ENCODE results near the gene GPLD1. TPM values are rescaled to one million over a fixed set of nuclear protein-coding genes. Genes with fewer than 3 reads are reported as not detected.

Gene GPLD1
- total RNA-seq, 2 donors from 2014 or later: 3.1 to 13.0 TPM

DNA sequence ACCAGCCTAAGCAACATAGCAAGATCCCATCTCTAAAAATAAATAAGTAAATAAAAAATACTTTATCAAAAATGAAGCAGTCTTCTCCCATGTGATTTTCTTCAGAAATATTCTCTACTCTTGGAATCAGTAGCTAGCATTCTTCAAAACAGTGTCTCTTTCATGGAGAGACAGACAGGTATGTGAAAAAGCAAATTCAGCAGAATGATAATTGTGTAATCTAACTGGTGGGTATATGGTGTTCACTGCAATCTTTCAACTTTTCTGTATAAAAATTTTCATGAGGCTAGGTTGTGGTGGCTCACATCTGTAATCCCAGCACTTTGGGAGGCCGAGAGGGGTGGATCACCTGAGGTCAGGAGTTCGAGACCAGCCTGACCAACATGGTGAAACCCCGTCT is 78.8 kb downstream of the GPLD1 start:
- Histone ChIP-seq H3K4me3 (no peak overlapping the region), H3K4me1 (replicated peaks) (no peaks in the 10 kb centered on the region), H3K9me3 (no peaks in the 10 kb centered on the region), H3K36me3 (no peaks in the 10 kb centered on the region), H3K27ac (no peak overlapping the region), H3K27me3 (replicated peaks; ENCODE audit: insufficient read depth) (no peaks in the 10 kb centered on the region)
- no peak for DNase-seq (ENCODE audit: low spot score)
- intact Hi-C loops (cut with DNase I): no loop called here
- TF ChIP-seq POLR2A (IDR thresholded peaks at IDR 0.05): no peak
- WGBS: 97% methylated on average over 3 of the region's 3 CpGs

DNA sequence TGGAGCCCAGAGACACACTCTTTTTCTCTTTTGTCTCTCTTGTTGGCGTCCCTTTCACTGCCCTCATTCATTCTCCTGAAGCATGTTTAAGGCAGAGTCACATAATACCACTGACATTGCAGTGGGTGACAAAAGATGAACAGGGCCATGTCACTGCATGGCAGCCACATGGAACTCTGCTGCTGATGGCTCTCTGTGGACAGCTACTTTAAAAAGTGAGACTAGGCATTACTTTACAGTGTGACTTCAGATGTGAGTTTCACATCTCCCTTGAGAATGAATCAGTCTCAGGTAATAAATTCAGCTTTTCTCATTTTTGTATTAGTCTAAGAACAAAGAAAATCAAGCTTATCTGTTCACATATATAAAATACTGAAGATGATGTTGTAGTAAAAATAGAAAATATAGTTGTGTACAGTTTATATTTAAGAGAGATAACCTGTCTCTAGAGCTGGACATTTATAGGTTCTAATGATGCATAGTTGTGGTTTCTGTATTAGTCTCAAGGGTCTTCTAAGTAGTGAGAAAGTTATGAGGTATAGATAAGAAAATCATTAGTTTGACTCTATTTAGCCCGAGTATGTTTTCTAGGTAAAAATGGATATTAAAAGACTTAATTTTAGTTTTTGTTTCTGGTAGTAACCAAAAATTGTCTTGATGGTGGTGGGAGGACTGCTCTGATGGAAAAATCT is 80.5 kb downstream of the GPLD1 start:
- DNase-seq (ENCODE audit: low spot score): no peak
- Histone ChIP-seq H3K4me3 (no peak overlapping the region), H3K27me3 (replicated peaks; ENCODE audit: insufficient read depth) (no peaks in the 10 kb centered on the region), H3K9me3 (no peaks in the 10 kb centered on the region), H3K36me3 (no peaks in the 10 kb centered on the region), H3K4me1 (replicated peaks) (no peaks in the 10 kb centered on the region), H3K27ac (no peak overlapping the region)
- intact Hi-C loops (cut with DNase I): no loop called here
- TF ChIP-seq POLR2AphosphoS5 (IDR thresholded peaks at IDR 0.05) (no peak), POLR2A (IDR thresholded peaks at IDR 0.05) (no peak)
- TF ChIP-seq, protein P1, sequence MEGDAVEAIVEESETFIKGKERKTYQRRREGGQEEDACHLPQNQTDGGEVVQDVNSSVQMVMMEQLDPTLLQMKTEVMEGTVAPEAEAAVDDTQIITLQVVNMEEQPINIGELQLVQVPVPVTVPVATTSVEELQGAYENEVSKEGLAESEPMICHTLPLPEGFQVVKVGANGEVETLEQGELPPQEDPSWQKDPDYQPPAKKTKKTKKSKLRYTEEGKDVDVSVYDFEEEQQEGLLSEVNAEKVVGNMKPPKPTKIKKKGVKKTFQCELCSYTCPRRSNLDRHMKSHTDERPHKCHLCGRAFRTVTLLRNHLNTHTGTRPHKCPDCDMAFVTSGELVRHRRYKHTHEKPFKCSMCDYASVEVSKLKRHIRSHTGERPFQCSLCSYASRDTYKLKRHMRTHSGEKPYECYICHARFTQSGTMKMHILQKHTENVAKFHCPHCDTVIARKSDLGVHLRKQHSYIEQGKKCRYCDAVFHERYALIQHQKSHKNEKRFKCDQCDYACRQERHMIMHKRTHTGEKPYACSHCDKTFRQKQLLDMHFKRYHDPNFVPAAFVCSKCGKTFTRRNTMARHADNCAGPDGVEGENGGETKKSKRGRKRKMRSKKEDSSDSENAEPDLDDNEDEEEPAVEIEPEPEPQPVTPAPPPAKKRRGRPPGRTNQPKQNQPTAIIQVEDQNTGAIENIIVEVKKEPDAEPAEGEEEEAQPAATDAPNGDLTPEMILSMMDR (IDR thresholded peaks at IDR 0.05): no peak
- WGBS: 78% methylated on average over 2 of the region's 2 CpGs

DNA sequence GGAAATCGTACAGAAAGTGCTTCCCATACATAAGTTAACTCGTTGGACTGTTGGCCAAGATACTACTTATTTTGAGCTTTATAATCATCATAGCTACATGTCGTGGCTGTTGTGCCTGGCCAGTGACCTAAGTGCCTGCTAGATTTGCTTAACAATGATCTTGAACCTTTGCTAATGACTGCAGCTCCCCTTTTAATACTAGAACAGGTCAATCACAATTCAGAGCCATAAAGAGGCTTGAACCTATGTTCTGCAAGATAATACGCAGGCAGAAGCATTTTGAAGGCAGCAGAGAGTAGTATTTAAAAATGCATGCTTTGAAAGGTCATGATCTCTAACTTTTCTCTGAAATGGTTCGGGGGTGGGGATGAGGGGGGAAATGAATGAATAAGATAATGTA is 84.1 kb downstream of the GPLD1 start:
- Histone ChIP-seq H3K4me1 (replicated peaks) (no peaks in the 10 kb centered on the region), H3K27ac (no peak overlapping the region), H3K27me3 (replicated peaks; ENCODE audit: insufficient read depth) (no peaks in the 10 kb centered on the region), H3K9me3 (no peaks in the 10 kb centered on the region), H3K4me3 (no peak overlapping the region), H3K36me3 (no peaks in the 10 kb centered on the region)
- TF ChIP-seq POLR2A (IDR thresholded peaks at IDR 0.05): no peak
- TF ChIP-seq POLR2AphosphoS5 (IDR thresholded peaks at IDR 0.05): no peak
- TF ChIP-seq, protein P1 (IDR thresholded peaks at IDR 0.05): no peak
- intact Hi-C loops (cut with DNase I): no loop called here
- WGBS: 95% methylated on average over 5 of the region's 5 CpGs
- no peak for DNase-seq (ENCODE audit: low spot score)

DNA sequence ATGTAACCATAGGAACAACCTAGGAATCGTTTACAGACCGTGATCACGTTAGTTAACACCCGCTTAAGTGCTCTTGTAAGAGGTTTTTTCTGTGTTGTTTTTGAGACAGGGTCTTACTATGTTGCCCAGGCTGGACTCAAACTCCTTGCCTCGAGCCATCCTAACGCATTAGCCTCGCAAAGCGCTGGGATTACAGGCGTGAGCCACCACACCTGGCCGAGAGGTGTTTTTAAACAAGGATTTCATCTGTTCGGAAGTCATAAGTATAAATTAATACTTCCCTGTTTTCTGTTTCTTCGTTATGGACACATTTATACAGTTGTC is 85.9 kb downstream of the GPLD1 start:
- 7% methylated on average over 12 of the region's 12 CpGs for WGBS
- Histone ChIP-seq H3K4me3 (peak overlapping the region; percentile 62 to 68), H3K9me3 (no peaks in the 10 kb centered on the region), H3K27ac (peak overlapping the region; percentile 36 to 48), H3K4me1 (replicated peaks) (no peaks in the 10 kb centered on the region), H3K36me3 (no peaks in the 10 kb centered on the region), H3K27me3 (replicated peaks; ENCODE audit: insufficient read depth) (no peaks in the 10 kb centered on the region)
- intact Hi-C loops (cut with DNase I): no loop called here
- TF ChIP-seq POLR2A (IDR thresholded peaks at IDR 0.05) (no peak), POLR2AphosphoS5 (IDR thresholded peaks at IDR 0.05) (no peak)
- TF ChIP-seq, protein P1 (IDR thresholded peaks at IDR 0.05): no peak
- no peak for DNase-seq (ENCODE audit: low spot score)

DNA sequence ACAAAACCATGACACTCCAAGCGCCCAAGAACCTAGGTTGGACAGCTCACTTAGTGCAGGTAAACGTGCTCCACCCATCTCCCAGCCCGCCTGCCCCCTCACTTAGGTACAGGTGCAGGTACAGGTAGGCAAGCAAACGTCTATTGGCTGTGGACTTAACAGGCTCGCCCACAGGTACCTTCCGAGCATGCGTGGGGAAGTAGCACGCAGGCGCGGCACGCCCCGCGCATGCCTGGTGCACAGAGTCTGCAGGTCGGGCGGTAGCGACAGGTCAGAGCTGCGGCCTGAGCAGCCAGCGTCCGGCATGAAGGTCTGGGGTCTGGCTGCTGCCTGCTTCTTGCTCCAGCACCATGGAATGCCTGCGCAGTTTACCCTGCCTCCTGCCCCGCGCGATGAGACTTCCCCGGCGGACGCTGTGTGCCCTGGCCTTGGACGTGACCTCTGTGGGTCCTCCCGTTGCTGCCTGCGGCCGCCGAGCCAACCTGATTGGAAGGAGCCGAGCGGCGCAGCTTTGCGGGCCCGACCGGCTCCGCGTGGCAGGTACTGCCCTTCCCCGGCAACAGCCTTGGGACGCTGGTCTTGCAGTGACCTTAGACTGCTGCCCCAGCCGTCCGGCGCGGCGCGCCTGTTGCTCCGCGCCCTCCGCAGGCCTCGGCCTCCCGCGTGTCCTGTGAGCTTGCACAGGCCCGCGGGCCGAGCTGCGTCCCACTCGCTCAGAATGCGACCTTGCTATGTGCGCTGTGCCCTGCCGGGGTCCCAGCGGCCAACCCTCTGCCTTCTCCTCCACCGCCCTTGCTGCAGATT is 86.5 kb downstream of the GPLD1 start, which contains the start of gene MRS2:
MRS2 (plus strand) TSS at position 240 of the 804 bp plus-strand sequence; CDS start at position 351, 111 bp downstream.
- Histone ChIP-seq H3K4me1 (replicated peaks) (no peaks in the 10 kb centered on the region), H3K36me3 (no peaks in the 10 kb centered on the region), H3K27me3 (replicated peaks; ENCODE audit: insufficient read depth) (no peaks in the 10 kb centered on the region), H3K9me3 (no peaks in the 10 kb centered on the region), H3K4me3 (peak within 1 kb of the TSS; percentile 62 to 68), H3K27ac (peak within 1 kb of the TSS; percentile 36 to 48)
- under 1% methylated on average over 48 of the region's 63 CpGs for WGBS
- peak; percentile 90 for DNase-seq (ENCODE audit: low spot score)
- TF ChIP-seq POLR2A (IDR thresholded peaks at IDR 0.05) (peak; percentile 80), POLR2AphosphoS5 (IDR thresholded peaks at IDR 0.05) (peak; percentile 97)
- TF ChIP-seq, protein P1 (IDR thresholded peaks at IDR 0.05): peak in 1 of 4 experiments; percentile 29
- intact Hi-C loops (cut with DNase I): no loop called here
